Putamen (tissue), 1 donor: ENCODE results near the gene CCAR1.
A peak's percentile ranks its signal among the peaks of the same experiment; 100 is the strongest.
"Not testable (repeated sequence)": the region's sequence is repeated elsewhere in the genome, so short reads cannot be mapped to it uniquely, and the experiment has no call there.

Source experiments
- DNase-seq: peaks from one replicate; pipeline ENCODE4 v3.0.0-alpha.2; 2016; ENCODE audit warnings: low spot score

The CCAR1 gene

GRCh38 chr10:68759223-68759863, 38.3 kb downstream of the CCAR1 start:
- no peak for DNase-seq

GRCh38 chr10:68759967-68760366, 38.9 kb downstream of the CCAR1 start:
- no peak for DNase-seq

GRCh38 chr10:68767407-68767806, 46.4 kb downstream of the CCAR1 start:
- DNase-seq = not testable (repeated sequence)

GRCh38 chr10:68781613-68782574, 60.9 kb downstream of the CCAR1 start:
- DNase-seq = no peak

- no peak for DNase-seq
These were observed 63.4 kb downstream of the CCAR1 start for GRCh38 chr10:68784476-68784875.

- DNase-seq = no peak
These were observed 66.8 kb downstream of the CCAR1 start for GRCh38 chr10:68787813-68788212.

GRCh38 chr10:68790476-68790875, 69.4 kb downstream of the CCAR1 start:
- DNase-seq = no peak

- no peak for DNase-seq
These were observed 71.1 kb downstream of the CCAR1 start for GRCh38 chr10:68792115-68792514.

- no peak for DNase-seq
These were observed 75.0 kb downstream of the CCAR1 start for GRCh38 chr10:68795886-68796532.

- no peak for DNase-seq
These were observed 75.6 kb downstream of the CCAR1 start for GRCh38 chr10:68796605-68797004.

GRCh38 chr10:68800211-68800610, 79.2 kb downstream of the CCAR1 start:
- no peak for DNase-seq

GRCh38 chr10:68804692-68805091, 83.7 kb downstream of the CCAR1 start:
- no peak for DNase-seq

- DNase-seq = not testable (repeated sequence)
These were observed 89.8 kb downstream of the CCAR1 start for GRCh38 chr10:68810830-68811229.

- DNase-seq = no peak
These were observed 90.4 kb downstream of the CCAR1 start for GRCh38 chr10:68811314-68812009.

- no peak for DNase-seq
These were observed 91.4 kb downstream of the CCAR1 start for GRCh38 chr10:68812420-68812819.

GRCh38 chr10:68813559-68813958, 92.5 kb downstream of the CCAR1 start:
- DNase-seq = peak; percentile 63

- no peak for DNase-seq
These were observed 95.9 kb downstream of the CCAR1 start for GRCh38 chr10:68816796-68817412.

- DNase-seq = not testable (repeated sequence)
These were observed 99.3 kb downstream of the CCAR1 start for GRCh38 chr10:68820359-68820758.

- not testable (repeated sequence) for DNase-seq
These were observed 101.6 kb downstream of the CCAR1 start for GRCh38 chr10:68822626-68823025.

GRCh38 chr10:68826764-68827591, 105.9 kb downstream of the CCAR1 start, which contains the start of gene STOX1:
Gene STOX1, plus strand, starts transcription at chr10:68827531. Its CDS starts 93 bp downstream, at chr10:68827624.
- DNase-seq = no peak

- DNase-seq = not testable (repeated sequence)
These were observed 106.5 kb downstream of the CCAR1 start for GRCh38 chr10:68827592-68827959.
